Uterus (tissue), 4 donors: ENCODE measurements around the gene PTPN13. TPM values are rescaled to one million over a fixed set of nuclear protein-coding genes. Genes with fewer than 3 reads are reported as not detected.

Source experiments
- DNase-seq, 2 donors: peaks; one replicate each; pipeline ENCODE4 v3.0.0-alpha.2; 2019 to 2020
- H3K27ac ChIP-seq, 2 donors: fragments of 200-600 bp; sonication (generic); 1 replicate in 1 of 2; 2 replicates in 1 of 2; pipeline ENCODE4 v1.5.1; 2016 to 2018
- H3K27me3 ChIP-seq, 2 donors: fragments of 200-600 bp; sonication (generic); one replicate each; pipeline ENCODE4 v1.5.1; 2018 to 2019; ENCODE audit warnings: control low read depth in 1 of 2
- H3K36me3 ChIP-seq, 2 donors: fragments of 200-600 bp; sonication (generic); one replicate each; pipeline ENCODE4 v1.5.1; 2019; ENCODE audit warnings: control low read depth in 1 of 2
- H3K4me1 ChIP-seq, 2 donors: fragments of 200-600 bp; sonication (generic); one replicate each; pipeline ENCODE4 v1.5.1; 2018 to 2019; ENCODE audit warnings: control low read depth in 1 of 2
- H3K4me3 ChIP-seq, 2 donors: fragments of 200-600 bp; sonication (generic); 1 replicate in 1 of 2; 2 replicates in 1 of 2; pipeline ENCODE4 v1.5.1; 2018 to 2019; ENCODE audit warnings: mild to moderate bottlenecking in 1 of 2
- H3K9me3 ChIP-seq, 2 donors: fragments of 200-600 bp; sonication (generic); one replicate each; pipeline ENCODE4 v1.5.1; 2019; ENCODE audit warnings: control low read depth in 1 of 2
- CTCF ChIP-seq, 4 experiments: fragments of 200-600 bp in 2 of 4; fragments of 450-650 bp in 2 of 4; sonication (generic) in 2 of 4; IDR thresholded peaks; one replicate each; pipeline ENCODE4 v1.5.1; 2016 to 2019; ENCODE audit warnings: antibody characterized with exemption in 4 of 4, mild to moderate bottlenecking in 2 of 4, moderate library complexity in 1 of 4
- POLR2A ChIP-seq, 2 donors: fragments of 450-650 bp; IDR thresholded peaks; one replicate each; pipeline ENCODE4 v1.6.1; 2016; ENCODE audit warnings: antibody characterized with exemption in 2 of 2, mild to moderate bottlenecking in 1 of 2, moderate library complexity in 1 of 2
- intact Hi-C: fragments of 100-400 bp; cut with DNase I; formaldehyde crosslinking; loops from one replicate; pipeline ENCODE4 v1.15.1; 2023; ENCODE audit warnings: low total_unique reads
- total RNA-seq, 4 donors: library from RNA; depleted of rRNA in 3 of 4; stranded (reverse); fragments of >200 nt in 3 of 4; gene quantifications; one replicate each; pipeline versions ENCODE4 v1.1.0 to v1.2.4, GENCODE V29; 2014 to 2023
- donor health status: DM: yes; HTN: yes; CAD: no.

The PTPN13 gene
- total RNA-seq, 4 donors from 2014 or later = 24.3 to 79.2 (median 37.9) TPM

DNA sequence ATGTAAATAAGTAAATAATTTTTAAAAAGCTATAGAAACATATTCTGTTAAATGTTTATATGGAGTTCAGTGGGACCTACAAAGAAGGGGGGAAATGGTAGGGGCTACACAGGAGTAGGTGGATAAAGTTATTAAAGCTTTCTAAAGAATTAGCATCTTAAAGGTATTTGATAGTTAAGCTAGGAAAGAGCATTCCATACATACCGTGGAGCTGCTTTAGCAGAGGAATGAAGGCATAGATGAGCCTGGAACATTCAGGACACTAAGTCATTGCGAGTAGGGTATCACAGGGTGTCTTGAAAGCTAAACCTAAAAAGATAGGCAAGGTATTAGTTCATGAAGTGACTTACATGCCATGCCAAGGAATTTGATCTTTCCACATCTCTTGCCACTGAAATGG lies 194.7 kb downstream of the PTPN13 start:
- no peak for DNase-seq
- no peaks in the 10 kb centered on the region for H3K36me3 ChIP-seq
- no peak for TF ChIP-seq POLR2A (IDR thresholded peaks at IDR 0.05)
- no peak for TF ChIP-seq CTCF (IDR thresholded peaks at IDR 0.05)

DNA sequence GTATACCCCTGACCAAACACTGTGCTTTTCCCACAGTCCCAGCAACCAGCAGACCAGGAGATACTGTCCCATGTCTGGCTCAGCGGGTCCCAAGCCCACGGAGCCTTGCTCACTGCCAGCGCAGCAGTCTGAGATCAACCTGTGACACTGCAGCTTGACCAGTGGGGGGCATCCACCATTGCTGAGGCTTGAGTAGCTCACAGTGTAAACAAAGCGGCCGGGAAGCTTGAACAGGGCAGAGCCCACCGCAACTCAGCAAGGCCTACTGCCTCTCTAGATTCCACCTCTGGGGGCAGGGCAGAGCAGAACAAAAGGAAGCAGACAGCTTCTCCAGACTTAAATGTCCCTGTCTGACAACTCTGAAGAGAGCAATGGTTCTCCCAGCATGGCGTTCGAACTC lies 197.0 kb downstream of the PTPN13 start:
- Histone ChIP-seq H3K9me3 (no peaks in the 10 kb centered on the region), H3K27me3 (no peaks in the 10 kb centered on the region), H3K27ac (no peak overlapping the region), H3K4me1 (no peaks in the 10 kb centered on the region), H3K4me3 (no peak overlapping the region), H3K36me3 (no peaks in the 10 kb centered on the region)
- intact Hi-C loops = no loop called here
- DNase-seq = no peak
- no peak for TF ChIP-seq CTCF (IDR thresholded peaks at IDR 0.05)
- no peak for TF ChIP-seq POLR2A (IDR thresholded peaks at IDR 0.05)

More for the DNA sequence above, 194.7 kb downstream of the PTPN13 start:
- H3K27me3 ChIP-seq = no peaks in the 10 kb centered on the region
- no peaks in the 10 kb centered on the region for H3K4me1 ChIP-seq
- intact Hi-C loops = no loop called here
- no peak overlapping the region for H3K4me3 ChIP-seq
- H3K9me3 ChIP-seq = no peaks in the 10 kb centered on the region
- no peak overlapping the region for H3K27ac ChIP-seq

GRCh38 chr4:86809809-86810208 lies 215.7 kb downstream of the PTPN13 start:
- no peaks in the 10 kb centered on the region for H3K9me3 ChIP-seq
- H3K27ac ChIP-seq = no peak overlapping the region
- H3K4me1 ChIP-seq = no peaks in the 10 kb centered on the region
- no peak for DNase-seq
- intact Hi-C loops = no loop called here
- TF ChIP-seq POLR2A (IDR thresholded peaks at IDR 0.05) (no peak), CTCF (IDR thresholded peaks at IDR 0.05) (no peak)
- H3K36me3 ChIP-seq = no peaks in the 10 kb centered on the region
- H3K4me3 ChIP-seq = no peak overlapping the region
- H3K27me3 ChIP-seq = no peaks in the 10 kb centered on the region

DNA sequence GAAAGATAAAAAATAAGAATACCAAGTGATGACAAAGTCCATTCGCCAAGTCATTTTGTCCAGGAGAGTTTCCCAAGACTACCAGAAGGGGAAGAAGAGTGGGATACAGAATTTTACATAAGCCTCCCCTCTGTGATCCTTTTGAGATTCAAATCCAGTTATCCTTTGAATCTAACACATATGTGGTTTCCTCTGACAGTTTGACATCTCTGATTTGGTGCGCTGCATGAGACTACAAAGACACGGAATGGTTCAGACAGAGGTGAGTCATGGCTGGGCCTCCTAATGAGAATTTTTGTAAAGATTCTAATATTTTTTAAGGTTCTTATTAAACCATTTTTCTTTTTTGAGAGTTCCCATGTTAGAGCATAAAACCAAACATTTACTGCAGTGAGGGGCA lies 216.7 kb downstream of the PTPN13 start:
- no peaks in the 10 kb centered on the region for H3K27me3 ChIP-seq
- H3K27ac ChIP-seq = no peak overlapping the region
- H3K36me3 ChIP-seq = no peaks in the 10 kb centered on the region
- intact Hi-C loops = no loop called here
- H3K9me3 ChIP-seq = peaks cover 0 to 6% of the 10 kb centered on the region in 2 donors
- no peaks in the 10 kb centered on the region for H3K4me1 ChIP-seq
- DNase-seq = no peak
- H3K4me3 ChIP-seq = no peak overlapping the region
- TF ChIP-seq CTCF (IDR thresholded peaks at IDR 0.05) (no peak), POLR2A (IDR thresholded peaks at IDR 0.05) (no peak)

- no peak for DNase-seq
- Histone ChIP-seq H3K27ac (peak overlapping the region; percentile 53 to 68), H3K4me1 (peaks cover 0 to 5% of the 10 kb centered on the region in 2 donors), H3K4me3 (no peak overlapping the region), H3K27me3 (no peaks in the 10 kb centered on the region), H3K36me3 (no peaks in the 10 kb centered on the region), H3K9me3 (peaks cover 0 to 7% of the 10 kb centered on the region in 2 donors)
- intact Hi-C loops = no loop called here
- TF ChIP-seq POLR2A (IDR thresholded peaks at IDR 0.05) (no peak), CTCF (IDR thresholded peaks at IDR 0.05) (no peak)
Observed at GRCh38 chr4:86815653-86816052, 221.5 kb downstream of the PTPN13 start.
